Activated CD8-positive, alpha-beta memory T cell treated with anti-CD3 and anti-CD28 coated beads for 1 hour (primary cell): Measurements from ENCODE around the gene CUEDC1.
A peak's percentile ranks its signal among the peaks of the same experiment; 100 is the strongest.

ENCODE experiments used
- DNase-seq, 2 donors: peaks; one replicate each; pipeline ENCODE4 v3.0.0-alpha.2; 2020; ENCODE audit warnings: low read depth in 1 of 2; ENCODE audit errors: extremely low read depth in 1 of 2

Gene CUEDC1

DNA sequence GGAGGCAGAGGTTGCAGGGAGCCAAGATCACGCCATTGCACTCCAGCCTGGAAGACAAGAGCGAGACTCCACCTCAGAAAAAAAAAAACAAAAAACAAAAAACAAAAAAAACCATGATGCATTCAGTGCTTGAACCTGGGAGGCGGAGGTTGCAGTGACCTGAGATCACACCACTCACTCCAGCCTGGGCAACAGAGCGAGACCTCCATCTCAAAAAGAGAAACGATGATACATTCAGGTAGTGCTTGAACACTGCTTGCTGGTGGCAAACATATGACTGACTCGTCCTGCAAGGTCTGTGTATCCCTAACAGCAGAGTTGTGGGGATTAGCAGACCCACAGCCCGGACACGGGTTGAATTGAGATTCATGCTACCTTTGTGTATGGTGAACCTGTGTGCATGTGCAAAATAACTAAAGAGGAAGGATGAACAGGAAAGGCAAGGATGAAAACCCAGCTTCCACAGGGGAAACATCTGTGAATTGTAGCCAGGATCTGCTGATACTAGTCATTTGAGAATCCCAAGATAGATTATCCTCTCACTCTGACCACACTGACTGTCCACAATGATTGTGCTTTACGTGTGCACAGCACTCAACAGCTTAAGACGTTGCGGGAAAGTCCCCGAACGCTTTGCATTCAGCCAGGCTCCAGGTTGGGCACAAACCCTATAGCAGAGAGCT, 53.0 kb downstream of the CUEDC1 start:
- DNase-seq = no peak

DNA sequence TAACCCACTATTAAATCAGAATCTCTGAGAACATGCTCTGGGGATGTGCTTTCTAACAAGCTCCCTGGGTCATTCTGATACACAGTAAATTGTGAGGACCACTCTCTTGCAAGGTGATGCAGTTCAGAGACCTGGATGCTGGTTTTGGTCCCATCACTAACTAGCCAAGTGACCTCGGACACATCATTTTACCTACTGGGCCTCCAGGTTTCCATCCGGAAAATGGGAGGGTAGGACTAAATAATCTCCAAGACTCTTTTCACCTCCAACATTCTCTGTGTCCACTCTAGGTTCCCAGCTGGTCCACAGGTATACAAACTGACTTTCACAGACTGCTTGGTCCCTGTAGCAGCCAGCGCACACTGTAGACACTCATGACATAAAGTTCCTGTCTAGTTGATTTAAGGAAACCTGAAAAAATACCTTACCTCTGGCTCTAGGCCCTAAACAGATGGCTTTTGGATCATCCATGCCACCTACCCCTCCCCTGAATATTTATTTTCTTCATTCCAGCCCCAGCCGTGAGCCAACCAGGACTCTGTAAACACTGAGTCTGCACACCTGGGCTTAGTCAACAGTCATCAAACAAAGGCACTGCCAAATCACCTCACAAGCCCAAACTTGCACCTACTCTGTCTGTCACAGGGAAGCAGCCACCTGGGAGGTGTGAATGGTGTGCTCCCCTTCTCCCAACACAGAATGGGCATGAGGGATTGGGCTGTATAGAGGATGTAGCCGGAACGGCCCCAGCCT, 54.0 kb downstream of the CUEDC1 start:
- DNase-seq = no peak

- DNase-seq = no peak
Measured at GRCh38 chr17:57899822-57900221, 55.4 kb downstream of the CUEDC1 start.

GRCh38 chr17:57899391-57899790, 55.8 kb downstream of the CUEDC1 start:
- no peak for DNase-seq

- no peak for DNase-seq
Measured at GRCh38 chr17:57898487-57899311, 56.5 kb downstream of the CUEDC1 start.

- no peak for DNase-seq
Measured at GRCh38 chr17:57895382-57896060, 59.7 kb downstream of the CUEDC1 start.

- DNase-seq = no peak
Measured at GRCh38 chr17:57894848-57895247, 60.4 kb downstream of the CUEDC1 start.

- DNase-seq = no peak
Measured at GRCh38 chr17:57892820-57893595, 62.2 kb downstream of the CUEDC1 start.

GRCh38 chr17:57892146-57892819, 62.9 kb downstream of the CUEDC1 start:
- peak; percentile 28 to 67 for DNase-seq

DNA sequence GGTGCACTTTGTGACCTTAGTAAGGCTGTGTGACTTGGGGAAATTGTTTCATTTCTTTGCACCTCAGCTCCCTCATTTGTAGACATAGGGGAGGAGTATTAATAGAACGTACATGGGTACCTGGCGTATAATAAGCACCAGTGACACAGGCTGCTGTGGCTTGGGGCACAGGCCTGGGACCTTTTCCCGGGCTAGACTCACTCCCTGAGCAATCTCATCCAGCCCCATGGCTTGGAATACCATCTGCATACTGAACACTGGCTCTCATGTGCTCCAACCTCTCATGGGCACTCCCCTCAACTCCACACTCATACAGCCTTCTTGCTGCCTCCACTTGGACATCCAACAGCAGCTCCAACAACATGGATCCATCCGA, 64.4 kb downstream of the CUEDC1 start:
- DNase-seq = no peak

DNA sequence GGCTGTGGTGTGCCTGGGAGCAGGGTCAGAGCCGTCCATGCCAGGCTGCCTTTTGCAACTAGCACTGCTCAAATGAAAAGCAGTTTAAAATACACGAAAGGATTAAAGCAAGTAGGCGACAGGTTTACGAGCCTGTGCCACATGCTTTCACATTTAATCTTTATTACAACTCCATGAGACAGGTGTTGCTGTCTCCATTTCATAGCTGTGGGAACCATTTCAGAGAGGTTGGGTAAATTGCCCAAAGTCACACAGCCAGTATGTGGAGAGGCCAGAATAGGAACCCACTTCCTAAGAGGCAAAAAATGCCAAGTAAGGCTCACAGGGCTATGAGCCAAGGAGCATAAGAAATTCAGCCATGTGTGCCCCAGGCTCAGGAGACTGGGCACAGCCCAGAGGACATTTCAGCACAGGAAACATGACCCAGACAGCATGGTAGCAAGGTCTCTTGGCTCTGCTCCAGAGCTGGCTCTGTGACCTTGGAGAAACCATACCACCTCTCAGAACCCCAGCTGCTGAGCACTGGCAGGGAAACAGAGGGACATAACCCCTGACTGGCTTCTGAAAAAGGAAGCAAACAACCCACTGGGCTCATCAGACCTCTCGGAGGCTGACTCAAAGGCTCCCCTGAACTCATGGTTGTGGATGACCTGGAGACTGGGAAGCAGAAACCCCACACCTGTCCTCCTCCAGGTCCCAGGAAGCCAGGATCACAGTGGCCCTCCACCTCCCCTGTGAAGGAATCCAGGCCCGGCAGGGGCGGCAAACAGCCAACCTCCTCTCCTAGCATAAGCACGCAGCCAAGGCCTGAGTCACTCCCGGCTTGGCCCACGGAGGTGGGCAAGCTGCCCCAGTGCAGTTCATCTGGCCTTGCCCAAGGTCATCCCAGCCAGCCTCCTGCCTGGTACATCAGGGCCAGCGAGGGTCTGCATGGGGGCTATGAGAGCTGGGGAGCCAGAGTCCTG, 65.0 kb downstream of the CUEDC1 start:
- DNase-seq = no peak

GRCh38 chr17:57889252-57889651, 66.0 kb downstream of the CUEDC1 start:
- DNase-seq = no peak

- DNase-seq = no peak
Measured at GRCh38 chr17:57888311-57889216, 66.6 kb downstream of the CUEDC1 start.

GRCh38 chr17:57887161-57887560, 68.1 kb downstream of the CUEDC1 start:
- no peak for DNase-seq

DNA sequence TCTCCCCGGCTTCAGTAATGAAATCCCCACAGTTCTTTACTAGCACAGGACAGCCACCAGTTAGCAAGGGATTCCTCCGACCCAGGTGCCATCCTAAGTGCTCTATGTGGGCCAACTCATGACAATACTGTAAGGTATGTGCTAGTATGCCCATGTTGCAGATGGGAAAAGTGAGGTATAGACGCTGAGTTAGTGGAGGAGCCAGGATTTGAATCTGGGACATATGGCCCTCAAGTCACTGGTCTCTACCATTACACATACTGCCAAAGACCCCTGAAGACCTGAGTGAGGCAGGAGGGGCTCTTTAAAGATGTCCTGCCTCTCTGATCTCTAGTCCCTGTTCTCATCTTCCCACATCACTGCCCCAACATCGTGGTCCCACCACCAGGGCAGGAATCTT, 69.2 kb downstream of the CUEDC1 start:
- DNase-seq = no peak

DNA sequence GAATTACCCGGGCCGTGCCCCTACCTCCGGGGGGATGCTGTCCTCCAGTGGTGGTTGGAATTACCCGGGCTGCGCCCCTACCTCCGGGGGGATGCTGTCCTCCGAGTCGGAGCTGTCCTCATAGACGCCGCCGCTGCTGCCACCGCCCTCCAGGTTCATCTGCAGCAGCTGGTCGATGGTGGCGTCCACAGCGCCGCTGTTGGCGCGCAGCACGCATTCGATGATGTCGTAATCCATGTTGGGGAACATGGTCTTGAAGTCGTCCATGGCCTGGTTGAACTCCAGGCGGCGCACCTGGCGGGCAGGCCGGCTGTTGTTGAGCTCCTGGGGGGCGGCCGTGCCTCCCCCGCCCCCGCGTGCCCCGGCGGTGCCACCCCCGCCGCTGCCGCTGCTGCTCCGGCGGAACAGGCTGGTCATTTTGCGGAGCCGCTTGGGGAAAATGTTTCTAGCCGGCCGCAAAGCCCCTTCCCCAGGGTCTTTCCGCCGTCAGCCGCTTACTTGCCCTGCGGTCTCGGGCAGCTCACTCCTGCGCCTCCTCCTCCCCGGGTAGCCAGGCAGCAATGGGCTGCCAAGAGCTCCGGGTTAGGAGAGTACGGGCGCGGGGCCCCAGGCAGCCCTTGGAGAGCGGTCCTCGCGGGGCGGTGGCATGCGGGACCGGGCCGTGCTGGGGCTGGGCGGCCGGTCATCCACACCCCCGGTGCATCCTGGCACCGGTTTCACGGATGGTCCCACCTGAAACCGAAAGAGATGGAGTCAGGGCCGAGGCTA, 69.9 kb downstream of the CUEDC1 start:
- no peak for DNase-seq

DNA sequence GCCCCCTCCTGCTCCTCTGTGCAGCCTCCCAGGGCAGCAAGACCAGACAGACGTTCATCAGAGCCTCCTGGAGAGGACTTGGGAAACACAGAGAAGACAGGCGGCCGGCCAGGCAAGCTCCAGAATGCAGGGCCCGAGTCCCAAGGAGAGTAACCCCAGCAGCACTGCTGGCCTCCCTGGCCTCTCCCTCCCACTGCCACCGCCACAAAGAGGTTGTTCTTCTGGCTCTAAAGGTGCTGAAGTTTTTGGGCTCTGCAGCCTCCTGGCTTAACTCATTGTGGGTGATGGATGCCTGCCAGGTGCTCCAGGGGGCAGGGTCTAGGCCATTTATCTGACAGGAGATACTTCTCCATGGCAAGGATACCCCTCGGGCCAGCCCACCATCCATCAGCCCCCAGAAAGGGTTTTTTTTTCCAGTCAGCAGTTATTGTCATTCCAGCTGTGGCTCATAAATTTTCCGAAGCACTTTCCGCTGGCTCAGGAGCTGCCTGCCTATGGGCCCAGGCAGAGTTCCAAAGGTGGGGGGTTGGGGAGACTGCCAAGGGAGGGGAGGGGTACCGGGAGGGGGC, 73.3 kb downstream of the CUEDC1 start:
- DNase-seq = no peak
